OCI-LY3 (cell line): ENCODE data around the gene ADGRG6.

Experiments used
- CTCF ChIP-seq: fragments of 200-600, 300-600 bp; sonication (generic); IDR thresholded peaks from 2 replicates; pipeline ENCODE4 v1.5.1; 2014; ENCODE audit warnings: antibody characterized with exemption, low read length, low read depth
- EZH2phosphoT487 ChIP-seq: fragments of 200-600 bp; shearing (Covaris generic); IDR thresholded peaks from 2 replicates; pipeline ENCODE4 v1.6.1; 2018; ENCODE audit warnings: antibody characterized with exemption, mixed run types, low read depth

GRCh38 chr6:142343938-142344337 lies 42.1 kb downstream of the ADGRG6 start:
- TF ChIP-seq CTCF, result no peak
- no peak for TF ChIP-seq EZH2phosphoT487
